Activated CD8-positive, alpha-beta memory T cell treated with anti-CD3 and anti-CD28 coated beads for 48 hours (primary cell): ENCODE results near the gene PTPN1.
"Not testable (repeated sequence)": the region's sequence is repeated elsewhere in the genome, so short reads cannot be mapped to it uniquely, and the experiment has no call there.

Experiments used
- DNase-seq, 3 experiments: peaks; one replicate each; pipeline ENCODE4 v3.0.0-alpha.2; 2020; ENCODE audit warnings: low read depth in 2 of 3, low spot score in 2 of 3

Gene PTPN1

GRCh38 chr20:50587291-50587961 is 77.2 kb downstream of the PTPN1 start:
- no peak for DNase-seq

GRCh38 chr20:50588034-50588736 is 78.0 kb downstream of the PTPN1 start:
- DNase-seq = peak; percentile 31 to 80 (median 66)

- DNase-seq = no peak
These were observed 79.6 kb downstream of the PTPN1 start for GRCh38 chr20:50589548-50590347.

- no peak for DNase-seq
These were observed 80.1 kb downstream of the PTPN1 start for GRCh38 chr20:50590348-50590664.

GRCh38 chr20:50591233-50591852 is 81.2 kb downstream of the PTPN1 start:
- no peak for DNase-seq

GRCh38 chr20:50592282-50593004 is 82.3 kb downstream of the PTPN1 start:
- no peak for DNase-seq

- no peak for DNase-seq
These were observed 82.8 kb downstream of the PTPN1 start for GRCh38 chr20:50593005-50593335.

- no peak for DNase-seq
These were observed 84.0 kb downstream of the PTPN1 start for GRCh38 chr20:50594231-50594590.

- DNase-seq = no peak
These were observed 84.6 kb downstream of the PTPN1 start for GRCh38 chr20:50594591-50595432.

GRCh38 chr20:50595433-50595895 is 85.3 kb downstream of the PTPN1 start:
- DNase-seq = no peak

- no peak for DNase-seq
These were observed 86.0 kb downstream of the PTPN1 start for GRCh38 chr20:50595988-50596693.

- DNase-seq = no peak
These were observed 86.5 kb downstream of the PTPN1 start for GRCh38 chr20:50596694-50597021.

- no peak for DNase-seq
These were observed 87.3 kb downstream of the PTPN1 start for GRCh38 chr20:50597406-50597969.

- no peak for DNase-seq
These were observed 87.9 kb downstream of the PTPN1 start for GRCh38 chr20:50598074-50598473.

- not testable (repeated sequence) for DNase-seq
These were observed 88.6 kb downstream of the PTPN1 start for GRCh38 chr20:50598768-50599167.

GRCh38 chr20:50600281-50600895 is 90.2 kb downstream of the PTPN1 start:
- DNase-seq = no peak

- DNase-seq = no peak
These were observed 91.6 kb downstream of the PTPN1 start for GRCh38 chr20:50601511-50602431.
